Measurements from ENCODE around the gene ARHGAP44. TPM values are rescaled to one million over a fixed set of nuclear protein-coding genes. Genes with fewer than 3 reads are reported as not detected.

The ARHGAP44 gene
- total RNA-seq, 1 donor from 2014 or later = not detected

- intact Hi-C loops (cut with micrococcal nuclease) = no loop called here
Measured at GRCh38 chr17:12992676-12993075, 203.4 kb downstream of the ARHGAP44 start.

GRCh38 chr17:12993631-12994030 is 204.3 kb downstream of the ARHGAP44 start:
- intact Hi-C loops (cut with micrococcal nuclease) = no loop called here

GRCh38 chr17:12994341-12995074 is 205.2 kb downstream of the ARHGAP44 start:
- intact Hi-C loops (cut with micrococcal nuclease) = no loop called here

DNA sequence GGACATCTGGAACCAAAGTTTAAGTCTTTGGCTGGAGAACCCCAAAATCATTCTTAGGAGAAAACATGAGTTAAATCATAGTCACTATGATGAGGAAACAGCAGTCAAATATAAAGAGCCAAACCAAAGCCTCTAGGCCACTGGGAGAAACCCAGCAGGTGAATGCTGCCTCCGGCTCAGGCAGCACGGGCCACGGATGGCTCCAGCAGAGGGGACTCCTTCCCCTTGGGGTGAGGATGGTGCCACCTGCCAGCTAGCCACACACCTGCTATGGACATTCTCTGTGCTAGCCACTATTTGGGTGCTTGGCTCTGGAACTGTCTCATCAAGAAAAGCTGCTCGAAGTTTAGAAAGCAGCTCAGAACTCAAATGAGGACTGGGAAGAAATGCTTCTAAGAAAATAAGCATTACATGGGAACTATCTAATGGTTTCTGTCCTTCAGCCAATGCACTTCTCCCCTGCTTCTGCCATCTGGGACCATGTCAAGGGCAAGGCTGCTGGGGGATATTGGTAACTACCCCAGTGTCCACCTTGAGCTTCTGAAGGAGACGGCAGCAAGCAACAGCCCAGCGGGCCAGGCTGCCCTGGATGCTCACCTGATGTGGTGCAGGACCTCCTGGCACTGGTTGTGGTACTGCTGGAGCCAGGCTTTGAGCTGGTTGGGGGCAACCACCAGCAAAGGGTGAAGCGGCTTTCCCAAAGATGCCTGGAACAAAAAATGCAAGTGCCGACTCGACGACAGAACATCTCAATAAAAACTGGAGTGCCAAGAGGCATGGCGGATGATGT is 206.0 kb downstream of the ARHGAP44 start:
- intact Hi-C loops (cut with micrococcal nuclease) = no loop called here

DNA sequence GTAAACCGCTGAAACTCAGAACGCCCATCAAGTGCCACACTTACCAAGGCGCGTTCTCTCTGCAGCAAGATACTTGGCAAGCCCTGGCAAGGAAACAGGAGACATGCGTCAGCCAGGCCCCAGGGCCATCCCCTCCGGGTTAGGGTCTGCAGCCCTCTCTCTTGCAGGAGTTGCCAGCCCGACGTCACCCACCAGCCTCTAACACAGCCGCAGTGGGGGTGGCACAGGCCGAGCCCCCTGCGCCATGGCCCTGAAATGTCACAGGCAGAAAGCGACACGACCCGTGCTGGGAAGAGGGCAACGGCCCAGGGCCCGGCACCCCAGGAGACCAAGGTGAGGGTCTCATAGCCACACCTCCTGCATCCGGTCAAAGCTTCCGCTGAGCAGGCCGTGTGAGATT is 206.6 kb downstream of the ARHGAP44 start:
- intact Hi-C loops (cut with micrococcal nuclease) = no loop called here

GRCh38 chr17:12996357-12996756 is 207.1 kb downstream of the ARHGAP44 start:
- intact Hi-C loops (cut with micrococcal nuclease) = no loop called here

DNA sequence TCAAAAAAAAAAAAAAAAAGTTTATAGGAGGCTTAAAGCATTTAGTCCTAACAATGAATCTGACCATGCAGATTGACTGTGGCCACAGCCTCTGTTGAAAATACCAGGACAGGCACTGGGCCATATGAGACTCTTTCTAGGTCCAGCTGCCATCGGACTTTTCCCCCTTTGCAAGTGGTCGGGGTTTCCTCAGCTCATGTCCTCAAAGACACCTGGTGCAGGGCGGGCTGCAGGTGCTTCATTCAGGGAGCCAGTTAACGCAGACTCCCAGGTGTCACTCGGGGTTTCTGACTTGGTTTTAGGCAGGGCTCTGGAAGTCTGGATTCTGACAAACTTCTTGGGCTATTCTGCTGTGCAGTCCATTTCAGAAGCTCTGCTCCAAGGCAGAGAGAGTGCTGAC is 207.6 kb downstream of the ARHGAP44 start:
- intact Hi-C loops (cut with micrococcal nuclease) = no loop called here

- intact Hi-C loops (cut with micrococcal nuclease) = no loop called here
Measured at GRCh38 chr17:12998461-12998860, 209.2 kb downstream of the ARHGAP44 start.

GRCh38 chr17:12998874-12999273 is 209.6 kb downstream of the ARHGAP44 start:
- intact Hi-C loops (cut with micrococcal nuclease) = no loop called here

DNA sequence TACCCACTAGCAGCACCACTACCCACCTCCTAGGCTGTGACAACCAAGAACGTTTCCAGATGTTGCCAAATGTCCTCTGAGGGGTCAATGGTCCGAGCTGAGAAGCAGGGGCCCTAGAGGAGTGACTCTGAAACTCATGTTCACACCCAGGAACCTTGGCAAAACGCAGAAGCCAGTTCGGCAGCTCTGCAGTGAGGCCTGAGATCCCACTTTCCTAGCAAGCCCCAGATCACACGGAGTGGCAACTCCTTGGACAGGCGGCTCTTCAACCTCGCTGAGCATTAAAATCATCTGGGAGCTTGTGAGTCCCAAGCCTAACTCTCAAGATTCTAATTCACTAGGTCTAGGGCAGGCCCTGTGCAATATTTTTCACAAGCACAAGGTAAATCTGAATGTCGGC is 211.3 kb downstream of the ARHGAP44 start:
- intact Hi-C loops (cut with micrococcal nuclease) = no loop called here

DNA sequence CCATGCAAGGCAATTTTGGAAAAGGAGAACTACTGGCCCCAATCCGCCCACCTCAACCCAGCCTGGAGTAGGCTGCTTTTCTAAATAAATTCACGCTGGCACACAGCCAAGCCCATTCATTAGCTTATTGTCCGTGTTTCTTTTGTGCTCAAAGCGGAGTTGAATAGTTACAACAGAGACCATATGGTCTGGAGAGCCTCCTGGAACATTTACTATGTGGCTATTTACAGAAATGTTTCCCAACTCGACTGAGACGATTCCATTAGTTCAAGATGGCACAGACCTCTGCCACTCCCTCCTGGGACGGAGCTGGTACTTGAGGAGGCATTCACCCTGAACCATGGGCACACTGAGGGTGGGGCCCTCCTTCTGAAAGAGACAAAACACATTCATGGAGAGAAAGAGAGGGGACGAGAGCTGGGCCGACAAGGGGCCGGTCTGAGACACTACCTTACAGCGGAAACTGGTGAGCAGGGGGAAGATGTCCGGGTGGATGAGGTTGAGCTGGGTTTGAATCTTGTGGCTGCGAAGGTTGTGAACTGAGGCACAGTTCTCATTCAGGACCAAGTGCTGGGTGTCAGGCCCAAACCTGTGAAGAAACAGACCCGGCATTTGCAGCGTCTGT is 212.8 kb downstream of the ARHGAP44 start:
- intact Hi-C loops (cut with micrococcal nuclease) = loop anchor here (2.0 kb wide), 1 partner anchor 745 kb away; no protein-coding TSS in a partner anchor

DNA sequence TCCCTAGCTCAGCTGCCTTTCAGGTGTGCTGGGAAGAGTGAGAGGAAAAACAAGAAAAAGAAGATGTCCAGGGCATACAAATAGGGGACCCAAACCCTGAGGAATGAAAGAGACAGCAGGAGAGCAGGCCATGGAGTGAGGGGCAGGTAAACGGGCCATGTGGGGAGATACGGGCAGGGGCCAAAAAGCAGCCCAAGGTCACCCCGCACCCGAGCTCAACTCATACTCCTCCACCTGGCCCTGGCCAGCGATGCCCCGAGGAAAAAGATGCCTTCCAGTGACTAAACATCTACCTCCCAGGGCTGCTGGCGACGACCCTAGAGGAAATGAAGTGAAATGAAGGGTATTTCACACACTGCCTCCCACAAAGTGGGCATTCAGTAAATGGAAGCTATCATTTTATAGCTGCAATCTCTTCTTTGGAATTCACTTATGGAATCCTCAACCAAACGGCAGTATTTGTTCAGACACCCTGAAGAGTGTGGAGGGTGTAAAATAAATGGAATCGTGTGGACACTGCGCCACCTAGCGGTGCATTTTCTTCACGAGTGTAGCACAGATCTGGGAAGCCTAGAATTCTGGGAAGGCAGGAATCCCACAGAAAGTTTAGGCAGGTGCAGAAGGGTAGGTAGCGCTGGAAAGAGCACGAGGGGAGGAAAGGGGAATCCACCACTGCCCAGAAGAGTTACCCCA is 213.6 kb downstream of the ARHGAP44 start:
- intact Hi-C loops (cut with micrococcal nuclease) = loop anchor here (1.0 to 2.0 kb wide), 2 partner anchors 746 to 823 kb away; no protein-coding TSS in a partner anchor

GRCh38 chr17:13003454-13003851 is 214.2 kb downstream of the ARHGAP44 start:
- intact Hi-C loops (cut with micrococcal nuclease) = loop anchor here (1.0 to 2.0 kb wide), 2 partner anchors 747 to 823 kb away; no protein-coding TSS in a partner anchor

DNA sequence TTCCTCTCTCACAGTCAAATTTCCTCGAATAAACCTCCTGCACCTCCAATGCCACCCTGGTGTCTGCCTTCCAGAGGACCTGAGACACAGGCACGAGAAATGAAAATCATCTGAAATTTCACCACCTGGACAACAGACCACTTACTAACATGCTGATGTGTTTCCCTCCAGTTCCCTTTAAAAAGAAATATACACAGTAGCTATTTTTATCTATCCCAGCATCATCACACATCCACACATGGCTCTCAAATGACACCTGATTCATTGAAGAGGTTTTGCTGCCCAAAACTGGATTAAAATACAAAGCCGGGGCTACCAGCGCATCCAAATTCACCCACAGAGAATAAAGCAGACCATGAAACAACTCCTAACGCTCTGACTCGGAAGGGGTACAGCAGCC is 214.6 kb downstream of the ARHGAP44 start:
- intact Hi-C loops (cut with micrococcal nuclease) = loop anchor here (1.0 to 2.0 kb wide), 2 partner anchors 747 to 824 kb away; no protein-coding TSS in a partner anchor

- intact Hi-C loops (cut with micrococcal nuclease) = no loop called here
Measured at GRCh38 chr17:13004336-13004735, 215.0 kb downstream of the ARHGAP44 start.

DNA sequence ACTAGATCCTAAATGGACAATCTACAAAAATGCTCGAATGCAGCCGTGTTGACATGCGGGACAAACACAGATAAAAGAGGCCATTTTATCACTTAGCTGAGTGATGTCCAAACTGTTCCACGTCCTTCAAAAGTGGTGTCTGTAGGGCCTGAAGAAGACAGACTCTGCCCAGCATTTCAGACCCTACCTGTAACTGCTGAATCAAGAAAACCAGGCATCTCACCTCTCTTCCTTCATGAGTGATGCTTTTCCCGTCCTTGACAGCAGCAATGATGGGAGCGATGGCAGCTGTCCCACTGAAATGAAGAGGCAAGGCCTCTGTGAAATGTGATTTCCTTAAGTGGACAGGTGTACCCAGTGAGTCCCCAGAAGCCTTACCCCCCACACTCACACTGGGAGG is 216.2 kb downstream of the ARHGAP44 start:
- intact Hi-C loops (cut with micrococcal nuclease) = no loop called here

DNA sequence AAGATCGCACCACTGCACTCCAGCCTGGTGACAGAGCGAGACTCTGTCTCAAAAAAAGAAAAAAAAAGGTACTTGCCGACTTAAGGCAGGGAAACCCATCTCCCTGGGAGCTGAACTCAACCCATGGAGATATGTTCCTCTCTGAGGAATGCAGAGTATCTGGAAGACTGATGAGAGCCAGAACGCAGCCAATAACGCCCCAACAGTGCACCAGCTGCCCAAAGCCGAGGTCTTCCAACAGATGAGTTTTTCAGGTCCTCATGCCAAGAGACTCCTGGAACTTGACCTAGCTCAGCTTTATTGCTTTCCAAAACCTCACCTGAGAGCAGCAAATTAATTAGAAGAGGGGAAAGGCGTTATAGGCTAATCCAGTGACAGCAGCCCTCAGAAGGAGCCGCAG is 219.2 kb downstream of the ARHGAP44 start:
- intact Hi-C loops (cut with micrococcal nuclease) = no loop called here

DNA sequence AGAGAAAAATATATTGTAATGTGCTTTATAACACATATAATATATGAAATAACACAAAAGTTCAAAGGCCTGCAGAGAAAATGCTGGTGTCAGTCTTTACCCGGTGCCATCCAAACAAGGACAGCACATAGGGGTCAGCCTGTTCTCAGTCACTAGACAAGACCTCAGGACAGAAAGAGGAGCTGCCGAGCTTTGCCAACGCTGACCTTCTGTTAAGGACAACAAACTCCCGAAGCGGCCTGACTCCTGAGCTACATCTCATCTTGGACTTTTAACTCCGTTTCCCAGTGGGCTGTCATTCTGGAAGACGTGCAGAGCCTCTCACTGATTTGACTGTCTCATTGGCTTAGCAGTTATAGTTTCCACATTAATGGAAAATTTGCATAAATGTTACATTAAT is 221.7 kb downstream of the ARHGAP44 start:
- intact Hi-C loops (cut with micrococcal nuclease) = loop anchor here (10.0 kb wide), 1 partner anchor 1054 kb away; the partner anchor contains the start of gene COX10

- intact Hi-C loops (cut with micrococcal nuclease) = loop anchor here (5.0 to 10.0 kb wide), 2 partner anchors 492 to 1050 kb away; partner anchors contain the start of gene COX10
Measured at GRCh38 chr17:13014801-13015200, 225.5 kb downstream of the ARHGAP44 start.

DNA sequence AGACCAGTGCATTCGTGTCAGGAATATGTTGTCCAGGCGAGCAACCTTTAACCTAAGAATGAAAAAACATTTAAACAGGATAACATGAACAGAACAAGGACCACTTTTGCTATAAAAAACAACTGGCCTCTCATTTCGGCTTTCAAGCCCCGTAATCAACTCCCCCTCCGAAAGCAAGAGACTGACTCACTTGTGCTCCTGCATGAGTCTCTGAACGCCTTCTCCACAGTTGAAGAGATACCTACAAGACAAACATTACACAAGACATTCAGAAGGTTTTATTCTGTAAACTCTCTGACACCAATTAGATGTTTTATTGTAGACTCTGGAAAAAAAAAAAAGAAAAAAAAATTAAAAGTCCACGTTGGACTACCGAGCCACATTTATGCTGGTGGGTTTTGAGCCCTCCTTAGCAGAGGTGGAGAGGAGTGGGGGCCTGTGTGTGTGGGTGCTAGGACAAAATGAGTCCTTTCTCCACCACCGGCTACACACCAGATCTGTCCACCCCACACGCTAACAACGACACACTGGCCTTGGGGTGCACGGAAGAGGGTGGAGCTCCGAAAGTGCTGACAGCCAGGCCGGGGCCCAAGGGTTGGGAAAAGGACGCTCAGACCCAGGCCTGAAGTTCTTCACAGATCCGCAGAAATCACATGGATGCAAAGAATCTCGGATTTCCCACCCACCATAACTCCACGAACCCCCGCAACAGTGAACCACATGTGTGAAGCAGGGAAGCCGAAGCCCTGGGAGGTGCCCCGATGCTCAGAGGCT is 227.8 kb downstream of the ARHGAP44 start:
- intact Hi-C loops (cut with micrococcal nuclease) = loop anchor here (5.0 to 10.0 kb wide), 2 partner anchors 490 to 1048 kb away; partner anchors contain the start of gene COX10
